ENCODE measurements around the gene ZNFX1. TPM values are rescaled to one million over a fixed set of nuclear protein-coding genes. Genes with fewer than 3 reads are reported as not detected.
"Not testable (repeated sequence)": the region's sequence is repeated elsewhere in the genome, so short reads cannot be mapped to it uniquely, and the experiment has no call there.

ZNFX1 gene
- total RNA-seq, 1 experiment from 2014 or later, result 34.3 TPM

DNA sequence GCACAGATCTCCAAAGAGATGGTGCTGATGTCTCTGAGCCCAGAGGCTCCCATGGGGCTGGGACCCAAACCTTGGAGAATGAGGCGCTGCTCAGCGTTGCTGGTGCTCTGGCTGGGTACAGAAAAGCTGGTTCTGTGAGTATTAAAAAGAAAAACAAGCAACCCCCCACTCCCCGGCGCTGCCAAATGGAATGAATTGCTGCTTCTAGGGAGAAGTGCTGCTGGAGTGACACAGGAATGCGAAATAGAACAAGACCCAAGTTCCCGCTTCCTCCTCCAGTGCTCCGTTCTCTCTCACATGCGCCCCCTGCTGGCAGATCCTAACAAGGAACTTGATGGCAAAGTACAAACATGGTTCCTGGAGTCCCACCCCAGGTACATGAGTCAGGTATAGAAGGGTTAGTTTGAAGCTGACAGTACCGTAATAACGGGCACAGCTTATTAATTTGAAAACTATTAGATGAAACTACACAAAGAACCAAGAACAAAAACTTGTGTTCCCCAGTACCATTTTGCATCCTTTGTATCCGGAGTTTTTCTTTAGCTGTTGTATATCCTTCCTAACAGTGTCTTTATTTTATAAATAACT lies 60.8 kb downstream of the ZNFX1 start:
- Histone ChIP-seq H3K9me3 (peaks cover 2% of the 10 kb centered on the region; the same call in 1 of the 2 replicates), H3K4me3 (no peak overlapping the region), H3K27me3 (no peaks in the 10 kb centered on the region), H3K36me3 (peaks cover 17% of the 10 kb centered on the region)
- peak; percentile 86 for DNase-seq

DNA sequence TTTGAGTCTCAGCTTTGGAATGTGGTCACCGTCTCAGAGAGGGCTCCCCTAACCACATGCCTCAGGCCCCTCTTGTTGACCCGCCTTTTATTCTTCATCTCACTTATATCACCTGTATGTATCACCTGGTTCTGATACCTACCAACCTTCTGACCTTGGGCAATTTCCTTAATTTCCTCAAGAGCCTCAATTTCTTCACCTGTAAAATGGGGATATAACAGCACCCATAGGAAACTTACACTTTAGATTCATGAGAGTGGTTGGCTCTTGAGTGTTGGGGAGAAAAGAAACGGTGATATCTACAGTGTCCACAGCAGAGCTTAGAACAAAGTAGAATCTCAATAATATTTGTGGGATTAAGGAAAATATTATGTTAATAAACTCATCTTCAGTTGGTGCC lies 62.6 kb downstream of the ZNFX1 start:
- H3K4me3 ChIP-seq, result no peak overlapping the region
- H3K36me3 ChIP-seq, result peaks cover 4% of the 10 kb centered on the region; the same call in 1 of the 2 replicates
- no peaks in the 10 kb centered on the region for H3K27me3 ChIP-seq
- DNase-seq, result no peak
- H3K9me3 ChIP-seq, result peaks cover 16% of the 10 kb centered on the region

DNA sequence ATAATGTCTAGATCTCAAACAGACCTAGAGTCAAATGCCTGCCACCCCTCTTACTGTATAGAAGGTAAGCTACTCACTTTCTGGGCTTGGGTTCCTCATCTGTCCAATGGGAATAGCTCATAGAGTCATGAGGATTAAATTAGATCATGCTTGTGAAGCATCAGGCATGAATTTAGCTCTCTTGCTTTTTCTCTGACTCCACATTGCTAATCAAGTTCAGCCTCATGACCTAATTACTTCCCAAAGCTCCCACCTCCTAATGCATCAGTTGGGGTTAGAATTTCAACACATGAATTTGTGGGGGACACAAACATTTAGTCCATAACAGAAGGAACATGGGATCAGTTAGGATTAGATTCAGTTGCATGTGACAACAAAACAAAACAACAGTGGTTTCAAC lies 63.3 kb downstream of the ZNFX1 start:
- Histone ChIP-seq H3K9me3 (peaks cover 22% of the 10 kb centered on the region), H3K4me3 (no peak overlapping the region), H3K36me3 (peaks cover 2% of the 10 kb centered on the region; the same call in 1 of the 2 replicates), H3K27me3 (no peaks in the 10 kb centered on the region)
- no peak for DNase-seq

DNA sequence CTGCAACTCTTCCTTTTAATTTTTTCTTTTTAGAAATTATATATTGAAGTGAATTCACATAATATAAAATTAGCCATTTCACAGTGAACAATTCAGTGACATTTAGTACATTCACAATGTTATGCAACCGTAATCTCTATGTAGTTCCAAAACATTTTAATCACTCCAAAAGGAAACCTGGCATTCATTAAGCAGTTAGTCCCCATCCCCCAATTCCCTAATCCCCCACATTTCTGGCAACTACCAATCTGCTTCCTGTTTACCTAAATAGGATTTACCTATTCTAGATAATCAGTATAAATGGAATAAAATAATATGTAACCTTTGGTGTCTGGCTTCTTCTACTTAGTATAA lies 67.1 kb downstream of the ZNFX1 start:
- DNase-seq, result no peak
- Histone ChIP-seq H3K36me3 (no peaks in the 10 kb centered on the region), H3K27me3 (no peaks in the 10 kb centered on the region), H3K4me3 (no peak overlapping the region), H3K9me3 (peaks cover 24% of the 10 kb centered on the region)

DNA sequence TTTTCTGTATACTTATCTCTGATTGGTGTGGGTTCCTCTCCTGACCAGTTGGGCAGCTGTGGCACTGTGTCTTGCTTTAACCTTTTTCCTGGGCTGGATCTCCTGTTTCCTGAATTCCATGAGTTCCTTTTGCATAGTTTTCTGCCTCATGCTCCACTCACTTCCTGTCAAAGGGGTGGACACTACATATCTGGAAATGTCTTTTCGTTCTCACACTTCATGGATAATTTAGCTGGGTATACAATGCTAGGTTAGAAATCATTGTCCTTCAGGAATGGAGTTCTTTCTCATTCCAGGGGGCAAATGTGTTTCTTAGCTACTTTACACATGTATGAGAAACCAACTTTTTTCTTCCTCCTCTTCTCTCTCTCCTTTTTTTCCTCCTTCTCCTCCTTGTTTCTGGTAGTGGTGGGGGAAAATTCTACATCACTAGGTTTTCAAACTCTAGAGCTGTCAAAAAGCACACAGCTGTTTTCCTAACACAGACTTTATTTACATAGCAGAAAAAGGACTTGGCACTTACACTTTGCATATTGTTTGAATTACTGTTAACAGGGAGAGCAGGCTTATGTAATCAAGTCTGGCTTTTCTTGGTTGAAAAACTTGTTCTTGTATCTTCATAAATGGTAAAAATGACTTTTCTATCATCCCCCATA lies 67.6 kb downstream of the ZNFX1 start:
- DNase-seq, result no peak
- peaks cover 24% of the 10 kb centered on the region for H3K9me3 ChIP-seq
- no peaks in the 10 kb centered on the region for H3K27me3 ChIP-seq
- H3K4me3 ChIP-seq, result no peak overlapping the region
- no peaks in the 10 kb centered on the region for H3K36me3 ChIP-seq

DNA sequence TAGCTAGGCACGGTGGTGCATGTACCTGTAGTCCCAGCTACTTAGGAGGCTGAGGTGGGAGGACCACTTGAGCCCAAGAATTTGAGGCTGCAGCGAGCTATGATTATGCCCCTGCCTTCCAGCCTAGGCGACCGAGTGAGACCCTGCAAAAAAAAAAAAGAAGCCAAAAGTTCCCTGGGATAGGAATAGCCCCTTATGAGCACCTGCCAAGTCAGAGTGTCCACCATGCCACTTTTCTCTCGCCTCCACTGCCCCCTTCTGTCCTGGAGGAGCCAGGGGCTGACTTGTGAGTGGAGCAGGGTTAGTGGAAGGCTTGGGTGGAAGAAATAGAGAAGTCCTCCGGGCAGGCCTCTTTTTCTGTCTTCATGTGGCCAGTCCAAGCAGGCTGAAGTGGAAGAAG lies 70.8 kb downstream of the ZNFX1 start:
- no peak for DNase-seq
- Histone ChIP-seq H3K9me3 (peaks cover 22% of the 10 kb centered on the region), H3K27me3 (no peaks in the 10 kb centered on the region), H3K36me3 (no peaks in the 10 kb centered on the region), H3K4me3 (no peak overlapping the region)

DNA sequence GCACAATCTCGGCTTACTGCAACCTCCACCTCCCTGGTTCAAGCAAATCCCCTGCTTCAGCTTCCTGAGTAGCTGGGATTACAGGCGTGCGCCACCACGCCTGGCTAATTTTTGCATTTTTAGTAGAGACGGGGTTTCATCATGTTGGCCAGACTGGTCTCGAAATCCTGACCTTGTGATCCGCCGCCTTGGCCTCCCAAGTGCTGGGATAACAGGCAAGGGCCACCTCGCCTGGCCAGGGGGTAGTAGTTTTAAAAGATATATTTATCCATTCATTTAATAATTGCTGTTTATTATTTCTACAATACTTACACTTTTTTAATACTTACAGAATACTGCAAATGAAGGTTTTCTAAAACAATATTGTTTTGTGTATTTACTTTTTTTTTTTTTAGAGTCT lies 74.1 kb downstream of the ZNFX1 start:
- Histone ChIP-seq H3K27me3 (no peaks in the 10 kb centered on the region), H3K4me3 (no peak overlapping the region), H3K9me3 (no peaks in the 10 kb centered on the region), H3K36me3 (no peaks in the 10 kb centered on the region)
- DNase-seq, result no peak

DNA sequence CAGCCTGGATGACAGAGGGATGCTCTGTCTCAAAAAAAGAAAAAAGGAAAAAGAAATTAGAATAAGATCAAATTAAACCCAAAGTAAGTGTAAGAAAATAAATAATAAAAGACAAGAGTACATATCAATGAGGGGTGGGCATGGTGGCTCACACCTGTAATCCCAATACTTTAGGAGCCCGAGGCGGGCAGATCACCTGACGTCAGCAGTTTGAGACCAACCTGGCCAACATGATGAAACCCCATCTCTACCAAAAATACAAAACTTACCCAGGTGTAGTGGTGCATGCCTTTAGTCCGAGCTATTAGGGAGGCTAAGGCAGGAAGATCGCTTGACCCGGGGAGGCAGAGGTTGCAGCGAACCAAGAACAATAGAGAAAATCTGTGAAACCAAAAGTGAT lies 74.8 kb downstream of the ZNFX1 start:
- Histone ChIP-seq H3K9me3 (no peaks in the 10 kb centered on the region), H3K4me3 (no peak overlapping the region), H3K27me3 (no peaks in the 10 kb centered on the region), H3K36me3 (no peaks in the 10 kb centered on the region)
- no peak for DNase-seq

DNA sequence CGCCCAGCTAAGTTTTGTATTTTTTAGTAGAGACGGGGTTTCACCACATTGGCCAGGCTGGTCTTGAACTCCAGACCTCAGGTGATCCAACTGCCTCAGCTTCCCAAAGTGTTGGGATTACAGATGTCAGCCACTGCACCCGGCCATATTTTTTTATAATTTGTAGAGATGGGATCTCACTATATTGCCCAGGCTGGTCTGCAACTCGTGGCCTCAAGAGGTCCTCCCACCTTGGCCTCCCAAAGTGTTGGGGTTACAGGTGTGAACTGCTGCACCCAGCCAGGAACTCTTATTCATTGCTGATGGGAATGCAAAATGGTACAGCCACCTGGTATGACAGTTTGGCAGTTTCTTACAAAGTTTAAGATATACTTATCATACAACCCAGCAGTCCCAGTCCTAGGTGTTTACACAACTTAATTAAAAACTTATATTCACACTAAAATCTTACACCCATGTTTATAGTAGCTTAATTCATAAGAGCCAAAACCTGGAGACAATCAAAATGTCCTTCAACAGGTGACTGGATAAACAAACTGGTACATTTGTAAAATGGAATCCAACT lies 78.0 kb downstream of the ZNFX1 start:
- Histone ChIP-seq H3K27me3 (no peaks in the 10 kb centered on the region), H3K36me3 (no peaks in the 10 kb centered on the region), H3K4me3 (no peak overlapping the region), H3K9me3 (no peaks in the 10 kb centered on the region)
- DNase-seq, result no peak

DNA sequence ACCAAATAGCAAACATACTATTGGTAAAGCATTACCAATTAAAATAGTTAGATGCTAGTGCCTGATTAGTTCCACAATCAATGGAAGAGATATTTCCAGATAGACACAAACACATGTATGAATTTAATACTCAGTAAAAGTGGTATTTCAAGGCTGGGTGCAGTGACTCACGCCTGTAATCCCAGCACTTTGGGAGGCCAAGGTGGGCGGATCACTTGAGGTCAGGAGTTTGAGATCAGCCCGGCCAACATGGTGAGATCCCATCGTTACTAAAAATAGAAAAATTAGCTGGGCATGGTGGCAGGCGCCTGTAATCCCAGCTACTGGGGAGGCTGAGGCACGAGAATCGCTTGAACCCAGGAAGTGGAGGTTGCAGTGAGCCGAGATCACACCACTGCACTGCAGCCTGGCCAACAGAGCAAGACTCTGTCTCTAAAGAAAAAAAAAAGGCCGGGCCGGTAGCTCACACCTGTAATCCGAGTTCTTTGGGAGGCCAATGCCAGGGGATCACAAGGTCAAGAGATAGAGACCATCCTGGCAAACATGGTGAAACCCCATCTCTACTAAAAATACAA lies 84.8 kb downstream of the ZNFX1 start:
- H3K9me3 ChIP-seq, H3K27me3 ChIP-seq, H3K36me3 ChIP-seq, H3K4me3 ChIP-seq: not testable (repeated sequence)
- DNase-seq, result peak; percentile 87

Other genes with a start within 250 kb of the ZNFX1 start
- 290 and 418 TPM in 2 replicates for gene CSE1L, start 231.7 kb downstream of the ZNFX1 start, total RNA-seq (2014; rRNA removed; shearing (Covaris generic); ENCODE audit: low replicate concordance)
- gene STAU1, start 89.7 kb downstream of the ZNFX1 start, total RNA-seq (2014; rRNA removed; shearing (Covaris generic); ENCODE audit: low replicate concordance), result 80.1 and 94.3 TPM in 2 replicates
- 67.0 and 84.4 TPM in 2 replicates for gene DDX27, start 58.6 kb downstream of the ZNFX1 start, total RNA-seq (2014; rRNA removed; shearing (Covaris generic); ENCODE audit: low replicate concordance)
- 6.5 and 7.0 TPM in 2 replicates for gene KCNB1, start 204.6 kb upstream of the ZNFX1 start, total RNA-seq (2014; rRNA removed; shearing (Covaris generic); ENCODE audit: low replicate concordance)

All from MG63 (cell line).